Neural progenitor cell (in vitro differentiated cells): ENCODE results near the gene RALY. TPM values are rescaled to one million over a fixed set of nuclear protein-coding genes. Genes with fewer than 3 reads are reported as not detected.

Experiments used
- DNase-seq: peaks from one replicate; pipeline ENCODE4 v3.0.0-alpha.2; 2016; ENCODE audit warnings: low spot score
- H2AFZ ChIP-seq: fragments of 200-600 bp; sonication (generic); replicated peaks from 2 replicates; pipeline ENCODE4 v1.6.1; 2016; ENCODE audit warnings: antibody characterized with exemption
- H3F3A ChIP-seq: fragments of 200-600 bp; sonication (generic); 2 replicates; pipeline ENCODE4 v1.6.1; 2016; ENCODE audit warnings: antibody characterized with exemption, low read depth
- H3K27ac ChIP-seq: fragments of 200-600 bp; sonication (generic); 2 replicates; pipeline ENCODE4 v1.5.1; 2016; ENCODE audit warnings: mild to moderate bottlenecking
- H3K27me3 ChIP-seq: fragments of 200-600 bp; sonication (generic); 2 replicates; pipeline ENCODE4 v1.6.1; 2016; ENCODE audit warnings: mild to moderate bottlenecking, moderate library complexity
- H3K36me3 ChIP-seq: fragments of 200-600 bp; sonication (generic); 2 replicates; pipeline ENCODE4 v1.5.1; 2016
- H3K4me1 ChIP-seq: fragments of 200-600 bp; sonication (generic); 2 replicates; pipeline ENCODE4 v1.6.1; 2016; ENCODE audit warnings: mixed run types
- H3K4me2 ChIP-seq: fragments of 200-600 bp; sonication (generic); 2 replicates; pipeline ENCODE4 v1.6.1; 2016
- H3K4me3 ChIP-seq: fragments of 200-600 bp; sonication (generic); 2 replicates; pipeline ENCODE4 v1.5.1; 2016
- H3K79me2 ChIP-seq: fragments of 200-600 bp; sonication (generic); 2 replicates; pipeline ENCODE4 v1.6.1; 2016; ENCODE audit warnings: low read depth
- H3K9ac ChIP-seq: fragments of 200-600 bp; sonication (generic); 2 replicates; pipeline ENCODE4 v1.6.1; 2016
- H3K9me3 ChIP-seq: fragments of 200-600 bp; sonication (generic); 2 replicates; pipeline ENCODE4 v1.5.1; 2016; ENCODE audit warnings: low read depth
- H4K20me1 ChIP-seq: fragments of 200-600 bp; sonication (generic); 2 replicates; pipeline ENCODE4 v1.6.1; 2016; ENCODE audit warnings: low read depth
- H3K27ac Mint-ChIP-seq: 3 replicates; pipeline ENCODE4 v1.8.0; 2021; ENCODE audit warnings: mixed read lengths
- H3K27me3 Mint-ChIP-seq: 2 replicates; pipeline ENCODE4 v1.8.0; 2022; ENCODE audit warnings: low read depth, mild to moderate bottlenecking, inconsistent platforms, moderate library complexity, mixed read lengths; ENCODE audit not compliant: insufficient read depth
- H3K36me3 Mint-ChIP-seq: 3 replicates; pipeline ENCODE4 v1.8.0; 2021; ENCODE audit warnings: mixed read lengths
- H3K4me1 Mint-ChIP-seq: 3 replicates; pipeline ENCODE4 v1.8.0; 2021; ENCODE audit warnings: mixed read lengths
- H3K4me3 Mint-ChIP-seq: 3 replicates; pipeline ENCODE4 v1.8.0; 2021; ENCODE audit warnings: mild to moderate bottlenecking, moderate library complexity, mixed read lengths
- H3K9me3 Mint-ChIP-seq: 3 replicates; pipeline ENCODE4 v1.8.0; 2020; ENCODE audit warnings: mixed read lengths
- EZH2 ChIP-seq: fragments of 200-600 bp; sonication (generic); IDR thresholded peaks from 2 replicates; pipeline ENCODE4 v1.6.1; 2017; ENCODE audit warnings: antibody characterized with exemption, mild to moderate bottlenecking, moderate library complexity
- EZH2phosphoT487 ChIP-seq: fragments of 200-600 bp; sonication (generic); IDR thresholded peaks from 2 replicates; pipeline ENCODE4 v1.6.1; 2017; ENCODE audit warnings: antibody characterized with exemption
- total RNA-seq: library from RNA; depleted of rRNA; stranded (reverse); fragments of >200 nt; gene quantifications from 2 replicates; pipeline ENCODE4 v1.2.3, GENCODE V29; 2015; ENCODE audit warnings: low replicate concordance
- TF ChIP-seq, protein P1 (sequence below): fragments of 200-600 bp; sonication (generic); IDR thresholded peaks from 2 replicates; pipeline ENCODE4 v1.5.1; 2017; ENCODE audit warnings: antibody characterized with exemption, mild to moderate bottlenecking

RALY gene
- total RNA-seq, 1 donor from 2014 or later, result 102 TPM

DNA sequence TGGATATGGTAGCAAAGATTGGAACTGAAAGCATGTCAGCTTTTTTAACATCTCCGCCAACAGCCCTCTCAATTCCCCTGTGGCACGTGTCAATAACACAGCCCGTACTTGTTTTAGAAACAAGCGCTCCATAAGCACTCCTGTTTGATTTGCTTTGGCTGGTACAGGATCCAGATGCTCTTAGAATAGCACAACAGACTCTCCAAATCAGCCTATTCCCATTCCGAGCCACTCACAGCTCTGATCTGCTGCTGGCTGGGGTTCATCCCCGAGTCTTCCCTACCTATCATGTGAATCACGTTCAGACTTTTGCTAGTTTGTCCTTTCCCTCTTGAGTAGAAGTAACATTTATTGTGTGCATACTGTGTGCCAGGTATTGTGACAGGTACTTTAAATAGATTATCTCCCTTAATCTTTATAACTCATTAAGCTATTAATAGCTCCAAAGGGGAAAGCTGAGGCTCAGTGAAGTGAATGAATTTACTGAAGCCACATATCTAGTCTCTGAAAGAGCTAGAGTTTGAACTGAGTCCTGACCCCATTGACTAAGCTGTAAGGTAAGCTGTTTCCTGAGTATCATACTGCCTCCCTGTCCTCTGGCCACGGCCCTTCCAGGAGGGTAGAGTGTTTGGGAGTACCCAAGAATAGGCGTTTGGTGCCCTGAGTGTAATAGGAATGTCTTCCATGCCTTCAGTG, 46.7 kb downstream of the RALY start:
- H3K4me1 Mint-ChIP-seq, result peaks cover 14% of the 10 kb centered on the region
- TF ChIP-seq, protein P1, sequence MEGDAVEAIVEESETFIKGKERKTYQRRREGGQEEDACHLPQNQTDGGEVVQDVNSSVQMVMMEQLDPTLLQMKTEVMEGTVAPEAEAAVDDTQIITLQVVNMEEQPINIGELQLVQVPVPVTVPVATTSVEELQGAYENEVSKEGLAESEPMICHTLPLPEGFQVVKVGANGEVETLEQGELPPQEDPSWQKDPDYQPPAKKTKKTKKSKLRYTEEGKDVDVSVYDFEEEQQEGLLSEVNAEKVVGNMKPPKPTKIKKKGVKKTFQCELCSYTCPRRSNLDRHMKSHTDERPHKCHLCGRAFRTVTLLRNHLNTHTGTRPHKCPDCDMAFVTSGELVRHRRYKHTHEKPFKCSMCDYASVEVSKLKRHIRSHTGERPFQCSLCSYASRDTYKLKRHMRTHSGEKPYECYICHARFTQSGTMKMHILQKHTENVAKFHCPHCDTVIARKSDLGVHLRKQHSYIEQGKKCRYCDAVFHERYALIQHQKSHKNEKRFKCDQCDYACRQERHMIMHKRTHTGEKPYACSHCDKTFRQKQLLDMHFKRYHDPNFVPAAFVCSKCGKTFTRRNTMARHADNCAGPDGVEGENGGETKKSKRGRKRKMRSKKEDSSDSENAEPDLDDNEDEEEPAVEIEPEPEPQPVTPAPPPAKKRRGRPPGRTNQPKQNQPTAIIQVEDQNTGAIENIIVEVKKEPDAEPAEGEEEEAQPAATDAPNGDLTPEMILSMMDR, result no peak
- no peak for TF ChIP-seq EZH2
- TF ChIP-seq EZH2phosphoT487, result no peak
- Histone ChIP-seq H3K9ac (no peak overlapping the region), H2AFZ (no peak overlapping the region), H4K20me1 (peaks cover 79% of the 10 kb centered on the region), H3K4me3 (no peak overlapping the region), H3K27ac (no peak overlapping the region), H3K9me3 (no peaks in the 10 kb centered on the region), H3K4me1 (peaks cover 18% of the 10 kb centered on the region), H3K4me2 (no peak overlapping the region), H3K36me3 (no peaks in the 10 kb centered on the region), H3F3A (no peaks in the 10 kb centered on the region), H3K27me3 (no peaks in the 10 kb centered on the region), H3K79me2 (peaks cover 100% of the 10 kb centered on the region)
- peaks cover 17% of the 10 kb centered on the region for H3K36me3 Mint-ChIP-seq
- no peak overlapping the region for H3K27ac Mint-ChIP-seq
- H3K27me3 Mint-ChIP-seq, result peaks cover 2% of the 10 kb centered on the region
- H3K9me3 Mint-ChIP-seq, result no peaks in the 10 kb centered on the region
- no peak for DNase-seq
- H3K4me3 Mint-ChIP-seq, result no peak overlapping the region

DNA sequence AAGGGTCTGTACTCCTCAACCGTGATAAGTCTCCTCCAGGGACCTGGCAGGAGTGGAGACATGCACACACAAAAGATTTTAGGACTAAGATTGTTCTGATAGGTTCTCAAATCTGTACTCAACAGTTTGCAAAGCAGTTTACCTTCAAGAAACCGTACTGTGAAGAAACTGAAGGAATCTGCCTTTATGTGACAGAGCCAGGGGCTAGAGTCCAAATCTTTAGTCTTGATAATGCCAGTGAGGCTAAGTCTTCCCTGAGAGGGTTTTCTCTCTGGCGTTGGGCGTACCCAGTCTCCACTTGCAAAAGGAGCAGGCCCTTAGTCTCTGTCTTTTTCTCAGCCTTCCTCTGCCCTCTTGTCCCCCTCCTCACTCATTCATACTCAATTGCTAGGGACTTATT, 47.5 kb downstream of the RALY start:
- H3K27me3 Mint-ChIP-seq, result peaks cover 2% of the 10 kb centered on the region
- Histone ChIP-seq H4K20me1 (peaks cover 79% of the 10 kb centered on the region), H2AFZ (no peak overlapping the region), H3F3A (no peaks in the 10 kb centered on the region), H3K4me2 (no peak overlapping the region), H3K27ac (no peak overlapping the region), H3K36me3 (no peaks in the 10 kb centered on the region), H3K4me1 (peaks cover 26% of the 10 kb centered on the region), H3K9ac (no peak overlapping the region), H3K27me3 (no peaks in the 10 kb centered on the region), H3K4me3 (no peak overlapping the region), H3K9me3 (no peaks in the 10 kb centered on the region), H3K79me2 (peaks cover 100% of the 10 kb centered on the region)
- no peak for TF ChIP-seq EZH2
- no peak for TF ChIP-seq EZH2phosphoT487
- TF ChIP-seq, protein P1, result no peak
- H3K4me3 Mint-ChIP-seq, result no peak overlapping the region
- peak overlapping the region; percentile 4 for H3K27ac Mint-ChIP-seq
- H3K9me3 Mint-ChIP-seq, result no peaks in the 10 kb centered on the region
- no peak for DNase-seq
- H3K36me3 Mint-ChIP-seq, result peaks cover 17% of the 10 kb centered on the region
- peaks cover 22% of the 10 kb centered on the region for H3K4me1 Mint-ChIP-seq

DNA sequence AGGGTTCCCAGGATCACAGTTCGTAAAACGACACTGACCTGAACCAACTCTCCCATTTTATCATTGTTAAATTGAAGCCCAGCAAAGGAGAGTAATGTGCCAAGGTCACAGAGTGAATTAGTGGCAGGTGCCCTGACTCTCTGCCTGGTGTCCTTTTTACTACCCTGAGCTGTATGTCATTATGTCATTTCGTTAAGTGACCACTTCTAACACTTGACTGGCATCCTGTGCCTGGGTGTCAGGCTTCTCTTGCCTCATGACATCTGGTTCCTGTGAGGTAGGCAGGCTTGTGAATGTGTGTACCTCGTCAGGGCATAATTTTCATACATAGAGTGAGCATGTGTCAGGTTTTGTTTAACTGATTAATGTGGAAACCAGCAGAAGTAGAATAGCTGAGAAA, 48.6 kb downstream of the RALY start:
- H3K27ac Mint-ChIP-seq, result no peak overlapping the region
- no peaks in the 10 kb centered on the region for H3K9me3 ChIP-seq
- H3K9ac ChIP-seq, result no peak overlapping the region
- no peaks in the 10 kb centered on the region for H3F3A ChIP-seq
- no peak overlapping the region for H3K27ac ChIP-seq
- no peak overlapping the region for H3K4me3 Mint-ChIP-seq
- no peaks in the 10 kb centered on the region for H3K36me3 ChIP-seq
- DNase-seq, result no peak
- H3K27me3 ChIP-seq, result no peaks in the 10 kb centered on the region
- H3K27me3 Mint-ChIP-seq, result peaks cover under 1% of the 10 kb centered on the region
- H3K4me1 Mint-ChIP-seq, result peaks cover 25% of the 10 kb centered on the region
- H3K4me3 ChIP-seq, result no peak overlapping the region
- H3K36me3 Mint-ChIP-seq, result peaks cover 14% of the 10 kb centered on the region
- H3K4me1 ChIP-seq, result peaks cover 17% of the 10 kb centered on the region
- no peak overlapping the region for H3K4me2 ChIP-seq
- H3K9me3 Mint-ChIP-seq, result no peaks in the 10 kb centered on the region
- no peak for TF ChIP-seq EZH2phosphoT487
- TF ChIP-seq, protein P1, result no peak
- no peak for TF ChIP-seq EZH2
- peaks cover 100% of the 10 kb centered on the region for H3K79me2 ChIP-seq
- peaks cover 83% of the 10 kb centered on the region for H4K20me1 ChIP-seq
- H2AFZ ChIP-seq, result no peak overlapping the region
